WI38 (cell line): ENCODE results near the gene CAMKK2.
A peak's percentile ranks its signal among the peaks of the same experiment; 100 is the strongest.

Experiments used
- H3K4me3 ChIP-seq: 2 replicates; pipeline ENCODE4 v1.5.1; 2011; ENCODE audit warnings: low read depth, mild to moderate bottlenecking, control low read depth, low read length
- TF ChIP-seq, protein P1 (sequence below): IDR thresholded peaks from 2 replicates; pipeline ENCODE4 v1.5.1; 2012; ENCODE audit warnings: low read depth, mild to moderate bottlenecking, control low read depth, low read length

The CAMKK2 gene

DNA sequence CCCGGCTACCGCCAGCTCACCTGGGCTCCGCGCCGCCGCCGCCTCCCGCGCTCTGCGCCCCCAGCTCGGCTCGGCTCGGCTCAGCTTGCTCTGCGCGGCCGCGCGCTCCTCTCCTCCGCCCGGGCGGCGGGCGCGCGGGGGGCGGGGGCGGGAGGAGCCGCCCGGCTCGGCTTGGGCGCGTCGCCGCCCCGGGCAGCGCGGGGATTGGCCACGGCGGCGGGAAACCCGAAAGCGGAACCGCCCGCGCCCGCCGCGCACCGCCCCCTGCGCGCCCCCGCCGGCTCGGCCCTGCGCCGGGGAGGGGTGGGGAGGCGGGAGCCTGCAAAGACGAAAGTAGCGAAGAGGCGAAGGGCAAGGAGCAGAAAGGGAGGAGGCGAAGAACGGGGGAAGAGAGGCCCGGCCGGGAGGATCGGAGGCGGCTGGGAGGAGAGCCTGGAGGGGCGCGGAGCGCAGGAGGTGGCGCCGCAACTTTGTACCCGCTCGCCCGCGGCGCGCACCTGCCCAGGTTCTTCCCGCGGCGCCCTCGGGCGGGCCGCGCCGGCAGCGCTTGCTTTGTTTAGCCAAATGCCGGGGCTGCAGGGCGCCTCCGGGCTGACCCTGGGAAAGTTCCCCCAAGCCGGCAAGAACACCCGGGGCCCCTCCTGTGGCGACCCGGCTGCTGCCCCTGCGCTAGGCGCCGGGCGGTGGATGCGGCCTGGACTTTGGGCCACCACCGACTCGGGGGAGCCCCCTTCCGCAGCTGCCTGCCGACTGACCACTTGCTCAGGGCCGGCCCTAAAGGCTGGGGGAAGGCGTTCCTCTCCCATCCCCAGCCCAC lies at the start of gene CAMKK2:
CAMKK2 (minus strand) TSS at position 92 of the 817 bp plus-strand sequence. CDS start 22,183 bp downstream, outside the sequence.
- TF ChIP-seq, protein P1, sequence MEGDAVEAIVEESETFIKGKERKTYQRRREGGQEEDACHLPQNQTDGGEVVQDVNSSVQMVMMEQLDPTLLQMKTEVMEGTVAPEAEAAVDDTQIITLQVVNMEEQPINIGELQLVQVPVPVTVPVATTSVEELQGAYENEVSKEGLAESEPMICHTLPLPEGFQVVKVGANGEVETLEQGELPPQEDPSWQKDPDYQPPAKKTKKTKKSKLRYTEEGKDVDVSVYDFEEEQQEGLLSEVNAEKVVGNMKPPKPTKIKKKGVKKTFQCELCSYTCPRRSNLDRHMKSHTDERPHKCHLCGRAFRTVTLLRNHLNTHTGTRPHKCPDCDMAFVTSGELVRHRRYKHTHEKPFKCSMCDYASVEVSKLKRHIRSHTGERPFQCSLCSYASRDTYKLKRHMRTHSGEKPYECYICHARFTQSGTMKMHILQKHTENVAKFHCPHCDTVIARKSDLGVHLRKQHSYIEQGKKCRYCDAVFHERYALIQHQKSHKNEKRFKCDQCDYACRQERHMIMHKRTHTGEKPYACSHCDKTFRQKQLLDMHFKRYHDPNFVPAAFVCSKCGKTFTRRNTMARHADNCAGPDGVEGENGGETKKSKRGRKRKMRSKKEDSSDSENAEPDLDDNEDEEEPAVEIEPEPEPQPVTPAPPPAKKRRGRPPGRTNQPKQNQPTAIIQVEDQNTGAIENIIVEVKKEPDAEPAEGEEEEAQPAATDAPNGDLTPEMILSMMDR, result peak; percentile 3; the same call in 1 of the 2 replicates
- H3K4me3 ChIP-seq, result peak within 1 kb of the TSS; percentile 91

DNA sequence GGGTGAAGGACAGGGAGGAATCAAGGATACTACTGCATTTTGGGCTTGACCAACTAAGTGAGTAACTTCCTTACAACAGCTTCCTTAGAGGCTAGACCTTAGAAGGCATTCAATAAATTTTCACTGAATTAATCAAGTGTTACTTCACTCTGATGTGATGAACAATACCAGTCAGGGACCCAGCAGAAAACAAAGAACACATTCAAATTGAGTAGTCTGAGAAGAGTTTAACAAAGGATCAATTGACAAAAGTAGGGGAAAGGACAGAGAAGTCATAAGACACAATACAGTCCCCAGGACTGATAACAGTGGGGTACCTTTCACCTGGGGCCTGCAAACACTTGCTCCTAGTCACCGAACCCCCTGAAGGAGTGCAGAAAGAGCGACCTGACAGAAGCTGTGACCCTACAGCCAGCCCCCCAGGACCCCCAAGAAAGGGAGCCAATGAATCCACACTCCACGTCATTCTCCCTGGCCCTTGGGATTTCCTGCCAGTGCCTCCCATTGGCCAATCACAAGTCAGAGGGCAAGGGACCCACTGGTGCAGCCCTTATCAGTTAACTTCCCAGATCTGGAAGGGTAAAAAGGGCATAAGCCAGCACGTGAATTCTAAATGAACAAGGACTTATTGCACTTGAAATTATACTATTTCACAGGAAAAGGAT lies 48.8 kb upstream of the CAMKK2 start:
- no peak overlapping the region for H3K4me3 ChIP-seq
- TF ChIP-seq, protein P1, result no peak

DNA sequence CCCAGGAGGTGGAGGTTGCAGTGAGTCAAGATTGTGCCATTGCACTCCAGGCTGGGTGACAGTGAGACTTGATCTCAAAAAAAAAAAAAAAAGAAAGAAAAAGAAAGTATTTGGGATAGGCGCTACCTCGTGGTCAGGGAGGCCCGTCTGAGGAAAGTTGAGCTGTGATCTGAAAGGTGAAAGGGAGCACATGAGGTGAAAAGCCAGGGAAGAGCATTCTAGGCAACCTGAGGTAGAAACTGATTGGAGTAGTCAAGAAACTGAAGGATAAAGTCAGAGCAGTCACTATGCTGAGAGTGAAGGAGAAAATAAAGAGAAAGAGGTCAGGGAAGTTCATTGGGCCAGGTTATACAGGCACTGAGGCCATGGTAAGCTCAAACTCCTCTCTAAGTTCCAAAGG lies 48.0 kb upstream of the CAMKK2 start:
- TF ChIP-seq, protein P1, result no peak
- no peak overlapping the region for H3K4me3 ChIP-seq

DNA sequence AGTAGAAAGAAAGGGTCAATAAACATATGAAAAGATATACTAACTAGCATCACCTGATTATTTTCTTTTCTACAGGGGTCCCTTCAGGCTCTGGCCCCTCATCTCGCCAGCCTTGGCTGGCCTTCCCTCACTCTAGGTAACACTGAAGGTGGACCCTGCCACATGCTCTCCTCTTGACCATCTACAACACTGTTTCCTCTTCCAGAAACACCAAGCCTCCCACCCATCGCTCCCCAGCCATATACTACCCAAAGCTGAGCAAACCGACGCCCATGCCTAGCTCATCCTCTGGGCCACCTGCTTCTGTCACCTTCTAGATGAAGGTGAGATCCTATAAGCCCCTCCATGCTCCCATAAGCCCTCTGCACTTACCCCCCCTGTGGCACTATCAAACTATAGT lies 40.9 kb upstream of the CAMKK2 start:
- H3K4me3 ChIP-seq, result no peak overlapping the region
- TF ChIP-seq, protein P1, result no peak

DNA sequence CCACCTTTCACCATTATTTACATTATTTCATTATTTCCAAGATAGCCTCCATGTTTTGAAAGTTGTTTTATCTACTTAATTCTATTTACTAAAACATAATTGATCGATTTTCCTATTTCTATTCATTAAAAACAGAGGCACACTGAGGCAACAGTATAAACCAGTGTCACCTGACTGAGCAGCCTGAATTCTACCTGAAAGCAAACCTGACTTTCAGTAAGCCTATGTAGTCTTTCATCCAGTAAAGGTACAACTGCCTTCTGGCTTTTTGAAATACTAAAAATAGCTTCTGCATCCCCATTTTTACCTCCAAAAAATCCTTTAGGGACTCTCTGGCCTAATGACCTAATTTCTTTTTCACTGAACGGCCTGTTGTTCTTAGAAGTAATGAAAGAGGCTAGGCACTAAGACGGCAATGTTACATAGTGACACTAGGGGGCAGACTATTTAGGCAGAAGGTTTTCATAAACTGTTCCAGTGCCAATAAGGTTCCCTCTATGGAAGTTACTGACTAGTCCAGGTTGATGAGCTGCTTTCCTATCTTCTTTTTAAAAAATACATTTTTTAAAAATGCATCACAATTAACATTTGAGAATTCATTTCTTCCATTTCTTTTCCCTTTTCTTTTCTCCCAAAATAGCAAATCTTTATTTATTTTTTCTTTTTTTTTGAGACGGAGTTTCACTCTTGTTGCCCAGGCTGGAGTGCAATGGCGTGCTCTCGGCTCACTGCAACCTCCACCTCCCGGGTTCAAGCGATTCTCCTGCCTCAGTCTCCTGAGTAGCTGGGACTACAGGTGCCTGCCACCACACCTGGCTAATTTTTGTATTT lies 38.2 kb upstream of the CAMKK2 start:
- TF ChIP-seq, protein P1, result peak; percentile 41; the same call in 1 of the 2 replicates
- no peak overlapping the region for H3K4me3 ChIP-seq

DNA sequence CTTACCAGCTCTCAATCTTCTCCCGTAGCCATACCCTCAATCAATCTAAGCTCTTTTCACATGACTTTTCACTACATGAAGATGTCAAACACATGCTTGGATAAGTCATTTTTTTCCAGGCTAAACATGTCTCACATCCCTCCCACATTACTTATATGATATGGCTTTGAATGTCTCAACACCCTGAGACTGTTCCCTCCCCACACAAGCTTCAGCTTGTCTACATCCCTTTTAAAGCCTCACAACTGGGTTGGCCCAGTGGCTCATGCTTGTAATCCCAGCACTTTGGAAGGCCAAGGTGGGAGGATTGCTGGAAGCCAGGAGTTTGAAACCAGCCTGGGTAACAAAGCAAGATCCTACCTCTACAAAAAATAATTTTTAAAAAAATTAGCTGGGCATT lies 37.2 kb upstream of the CAMKK2 start:
- TF ChIP-seq, protein P1, result no peak
- no peak overlapping the region for H3K4me3 ChIP-seq
